Neural crest cell (in vitro differentiated cells): ENCODE results near the gene LIN52. TPM values are rescaled to one million over a fixed set of nuclear protein-coding genes. Genes with fewer than 3 reads are reported as not detected.

Experiments used
- DNase-seq: peaks from one replicate; pipeline ENCODE4 v3.0.0; 2021; ENCODE audit warnings: low read depth, mixed read lengths, low spot score
- H3K27ac Mint-ChIP-seq: one replicate; pipeline ENCODE4 v1.8.0; 2021; ENCODE audit warnings: mild to moderate bottlenecking, mixed read lengths; ENCODE audit not compliant: unreplicated experiment
- H3K27me3 Mint-ChIP-seq: 2 replicates; pipeline ENCODE4 v1.8.0; 2021; ENCODE audit warnings: low read depth, mild to moderate bottlenecking, mixed read lengths
- H3K36me3 Mint-ChIP-seq: 2 replicates; pipeline ENCODE4 v1.8.0; 2021; ENCODE audit warnings: low read depth, mild to moderate bottlenecking, mixed read lengths
- H3K4me1 Mint-ChIP-seq: 2 replicates; pipeline ENCODE4 v1.8.0; 2021; ENCODE audit warnings: mixed read lengths
- H3K4me3 Mint-ChIP-seq: one replicate; pipeline ENCODE4 v1.8.0; 2021; ENCODE audit warnings: mild to moderate bottlenecking, mixed read lengths
- H3K9me3 Mint-ChIP-seq: 2 replicates; pipeline ENCODE4 v1.8.0; 2021; ENCODE audit warnings: mixed read lengths
- CTCF ChIP-seq: fragments of 200-600 bp; sonication (generic); conservative IDR thresholded peaks from 2 replicates; pipeline ENCODE4 v1.5.0; 2021; ENCODE audit warnings: antibody characterized with exemption, mild to moderate bottlenecking
- total RNA-seq: library from RNA; stranded (reverse); gene quantifications from 2 replicates; pipeline ENCODE4 v1.2.1, GENCODE V29; 2021

The LIN52 gene
- total RNA-seq, 1 donor from 2014 or later, result 22.4 TPM

- Mint-ChIP-seq H3K36me3 (no peaks in the 10 kb centered on the region), H3K4me3 (peak overlapping the region; percentile 56), H3K4me1 (peaks cover 9% of the 10 kb centered on the region), H3K9me3 (no peaks in the 10 kb centered on the region), H3K27me3 (peaks cover 96% of the 10 kb centered on the region), H3K27ac (no peak overlapping the region)
- DNase-seq, result no peak
- TF ChIP-seq CTCF, result no peak
Observed at GRCh38 chr14:74241652-74242017, 156.9 kb downstream of the LIN52 start.

- H3K27ac Mint-ChIP-seq, result no peak overlapping the region
- H3K36me3 Mint-ChIP-seq, result no peaks in the 10 kb centered on the region
- peaks cover 9% of the 10 kb centered on the region for H3K4me1 Mint-ChIP-seq
- DNase-seq, result no peak
- peak overlapping the region; percentile 38 for H3K4me3 Mint-ChIP-seq
- H3K27me3 Mint-ChIP-seq, result peaks cover 96% of the 10 kb centered on the region
- no peak for TF ChIP-seq CTCF
- no peaks in the 10 kb centered on the region for H3K9me3 Mint-ChIP-seq
Observed at GRCh38 chr14:74242021-74242779, 157.4 kb downstream of the LIN52 start.

- DNase-seq, result no peak
- Mint-ChIP-seq H3K27ac (no peak overlapping the region), H3K27me3 (peaks cover 95% of the 10 kb centered on the region), H3K4me1 (peaks cover 9% of the 10 kb centered on the region), H3K4me3 (no peak overlapping the region), H3K9me3 (no peaks in the 10 kb centered on the region), H3K36me3 (no peaks in the 10 kb centered on the region)
- no peak for TF ChIP-seq CTCF
Observed at GRCh38 chr14:74242780-74243042, 158.0 kb downstream of the LIN52 start.

- no peaks in the 10 kb centered on the region for H3K9me3 Mint-ChIP-seq
- no peak overlapping the region for H3K4me3 Mint-ChIP-seq
- DNase-seq, result no peak
- no peaks in the 10 kb centered on the region for H3K36me3 Mint-ChIP-seq
- H3K27ac Mint-ChIP-seq, result no peak overlapping the region
- peaks cover 9% of the 10 kb centered on the region for H3K4me1 Mint-ChIP-seq
- H3K27me3 Mint-ChIP-seq, result peaks cover 95% of the 10 kb centered on the region
- no peak for TF ChIP-seq CTCF
Observed at GRCh38 chr14:74243051-74243450, 158.3 kb downstream of the LIN52 start.

- H3K36me3 Mint-ChIP-seq, result no peaks in the 10 kb centered on the region
- peaks cover 9% of the 10 kb centered on the region for H3K4me1 Mint-ChIP-seq
- no peak overlapping the region for H3K27ac Mint-ChIP-seq
- DNase-seq, result no peak
- no peaks in the 10 kb centered on the region for H3K9me3 Mint-ChIP-seq
- H3K4me3 Mint-ChIP-seq, result no peak overlapping the region
- peak; percentile 23 for TF ChIP-seq CTCF
- H3K27me3 Mint-ChIP-seq, result peaks cover 84% of the 10 kb centered on the region
Observed at GRCh38 chr14:74244115-74244514, 159.4 kb downstream of the LIN52 start.

- Mint-ChIP-seq H3K27me3 (peaks cover 78% of the 10 kb centered on the region), H3K4me1 (peaks cover 9% of the 10 kb centered on the region), H3K27ac (no peak overlapping the region), H3K4me3 (no peak overlapping the region), H3K36me3 (no peaks in the 10 kb centered on the region), H3K9me3 (no peaks in the 10 kb centered on the region)
- DNase-seq, result no peak
- TF ChIP-seq CTCF, result no peak
Observed at GRCh38 chr14:74245292-74245691, 160.5 kb downstream of the LIN52 start.
